GM18508 (cell line): Measurements from ENCODE around the gene TRPM4.
"Not testable (repeated sequence)": the region's sequence is repeated elsewhere in the genome, so short reads cannot be mapped to it uniquely, and the experiment has no call there.

ENCODE experiments used
- ATAC-seq: cut with Tn5 transposase; IDR thresholded peaks from one replicate; pipeline ENCODE4 v1.9.1; 2021; ENCODE audit warnings: moderate number of reproducible peaks; ENCODE audit not compliant: insufficient read depth, unreplicated experiment

The TRPM4 gene

DNA sequence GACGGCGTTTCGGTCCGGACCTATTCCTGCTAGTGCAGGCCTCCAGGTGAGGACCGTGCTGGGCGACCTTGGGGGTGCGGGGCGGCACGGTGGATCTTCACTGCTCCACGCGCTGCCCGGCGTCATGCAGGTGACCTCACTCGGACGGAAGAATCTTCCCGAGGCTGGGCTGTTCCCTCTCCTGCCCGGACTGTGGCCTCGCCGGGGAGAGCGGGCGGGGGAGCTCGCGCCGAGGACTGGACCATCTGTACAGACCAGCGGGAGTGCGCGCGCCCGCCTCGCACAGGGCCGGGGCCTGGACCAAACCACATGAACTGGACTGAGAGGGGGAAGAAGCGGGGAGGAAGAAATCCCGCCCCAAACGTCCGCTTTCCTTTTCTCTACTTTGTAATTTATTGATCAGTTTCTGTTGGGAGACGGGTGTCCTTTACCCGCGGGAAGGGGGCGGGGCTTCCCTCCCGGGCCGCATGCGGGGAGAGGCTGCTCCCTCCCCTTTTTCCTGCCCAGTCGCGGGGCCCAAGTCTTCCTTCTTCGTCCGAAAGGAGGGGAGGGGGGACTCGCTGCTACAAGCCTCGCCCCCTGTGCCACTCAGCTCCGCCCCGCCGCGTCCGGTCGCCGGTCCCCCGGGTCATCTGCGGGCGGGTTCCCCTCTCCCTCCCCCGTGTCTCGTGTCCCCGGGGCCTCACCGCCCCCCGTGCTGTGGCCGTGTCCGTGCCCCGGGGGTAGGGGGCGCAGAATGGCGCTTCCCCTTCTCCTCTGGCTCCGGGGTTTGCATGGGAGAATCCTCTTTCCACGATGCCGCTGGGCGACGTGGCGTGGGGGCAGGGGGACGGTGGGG is 7.3 kb upstream of the TRPM4 start:
- no peak for ATAC-seq

GRCh38 chr19:49150944-49151243 is 6.7 kb upstream of the TRPM4 start:
- ATAC-seq: no peak

DNA sequence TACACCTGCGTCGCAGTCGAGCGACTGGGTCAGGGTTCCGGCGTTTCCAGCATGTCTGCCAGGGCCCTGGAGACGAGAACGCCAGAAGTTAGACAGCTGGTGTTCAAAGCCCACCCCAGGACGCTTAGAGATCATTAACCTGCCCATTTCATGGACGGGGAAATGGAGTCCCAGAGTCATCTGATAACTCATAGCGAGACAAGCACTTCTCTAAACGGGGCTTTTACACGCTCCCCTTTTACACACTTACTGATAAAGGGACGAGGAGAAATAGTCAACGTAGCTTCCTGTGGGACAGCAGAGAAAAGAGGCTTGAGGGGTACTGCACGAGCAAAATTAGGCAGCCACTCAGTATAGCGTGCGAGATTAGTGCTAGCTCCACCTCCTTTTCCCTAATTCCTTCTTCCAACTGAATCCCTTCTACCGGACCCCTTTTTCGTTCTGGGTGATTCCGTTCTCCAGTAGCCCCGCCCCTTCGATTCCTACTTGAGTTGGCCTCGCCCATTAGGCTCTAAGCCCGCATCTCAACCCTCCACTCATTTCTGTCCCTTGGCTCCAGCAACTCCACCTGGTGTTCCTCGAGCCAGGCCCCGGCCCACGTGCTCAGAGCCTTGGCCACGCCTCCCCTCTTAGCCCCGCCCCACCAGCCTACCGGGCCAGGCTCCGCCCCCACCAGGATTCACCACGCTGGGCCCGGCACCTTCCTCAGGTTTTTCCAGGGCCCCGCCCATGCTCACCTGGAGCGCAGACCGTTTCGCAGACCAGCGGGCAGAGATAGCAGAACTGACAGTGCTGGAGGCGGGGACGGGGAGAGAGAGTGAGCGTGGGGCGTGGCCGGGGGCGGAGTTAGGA is 6.1 kb upstream of the TRPM4 start:
- no peak for ATAC-seq

GRCh38 chr19:49152119-49152550 is 5.5 kb upstream of the TRPM4 start:
- ATAC-seq: no peak

DNA sequence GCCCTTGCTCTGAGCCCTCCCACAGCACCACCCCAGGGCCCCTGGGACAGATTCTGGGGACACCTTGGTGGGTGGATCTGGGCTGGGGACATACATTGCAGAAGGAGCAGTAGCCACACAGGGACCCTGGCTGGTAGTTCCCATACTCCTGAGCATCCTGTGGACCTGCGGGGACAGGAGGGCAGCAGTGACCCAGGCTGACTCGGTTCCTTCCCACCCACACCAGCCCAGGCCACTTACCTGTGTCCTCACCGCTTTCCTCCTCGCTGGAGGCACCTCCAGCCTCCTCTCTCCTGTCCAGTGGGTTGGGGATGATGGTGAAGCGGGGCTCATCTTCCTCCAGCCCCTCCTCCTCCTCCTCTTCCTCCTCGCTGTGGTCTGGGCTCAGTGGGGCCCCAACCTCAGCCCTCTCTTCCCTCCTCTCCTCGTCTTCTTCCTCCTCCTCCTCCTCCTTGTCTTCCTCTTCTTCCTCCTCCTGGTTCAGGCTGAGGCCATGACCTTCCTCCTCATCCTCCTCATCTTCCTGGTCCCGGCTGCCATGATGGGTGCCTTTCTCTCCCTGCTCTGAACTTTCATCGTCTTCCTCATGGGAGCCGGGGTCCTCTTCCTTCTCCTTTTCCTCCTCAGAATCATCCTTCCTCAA is 4.3 kb upstream of the TRPM4 start:
- no peak for ATAC-seq

- ATAC-seq: no peak
These were observed 3.3 kb upstream of the TRPM4 start for GRCh38 chr19:49154279-49154678.

- ATAC-seq: no peak
These were observed 2.4 kb upstream of the TRPM4 start, which contains the start of gene HRC for GRCh38 chr19:49155005-49155819. Gene HRC, minus strand, starts transcription at chr19:49155396. Its CDS starts 159 bp downstream, at chr19:49155237.

- no peak for ATAC-seq
These were observed 1.7 kb upstream of the TRPM4 start for GRCh38 chr19:49155820-49156346.

- no peak for ATAC-seq
These were observed 3.0 kb downstream of the TRPM4 start for GRCh38 chr19:49160450-49161189.

DNA sequence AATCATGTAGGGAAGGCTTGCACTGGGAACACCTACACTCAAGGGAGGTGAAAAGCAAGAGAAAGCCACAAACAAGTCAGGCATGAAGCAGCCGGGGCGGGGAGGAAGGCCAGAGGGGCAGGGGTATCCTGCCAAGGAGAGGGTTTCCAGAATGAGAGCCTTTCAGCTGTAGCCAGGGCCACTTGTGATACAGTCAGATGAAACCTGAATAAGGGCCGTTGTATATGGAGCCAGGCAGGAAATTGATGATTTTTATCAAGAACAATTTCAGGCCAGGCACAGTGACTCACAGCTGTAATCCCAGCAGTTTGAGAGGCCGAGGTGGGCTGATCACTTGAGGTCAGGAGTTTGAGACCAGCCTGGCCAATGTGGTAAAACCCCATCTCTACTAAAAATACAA is 4.4 kb downstream of the TRPM4 start:
- ATAC-seq: no peak

DNA sequence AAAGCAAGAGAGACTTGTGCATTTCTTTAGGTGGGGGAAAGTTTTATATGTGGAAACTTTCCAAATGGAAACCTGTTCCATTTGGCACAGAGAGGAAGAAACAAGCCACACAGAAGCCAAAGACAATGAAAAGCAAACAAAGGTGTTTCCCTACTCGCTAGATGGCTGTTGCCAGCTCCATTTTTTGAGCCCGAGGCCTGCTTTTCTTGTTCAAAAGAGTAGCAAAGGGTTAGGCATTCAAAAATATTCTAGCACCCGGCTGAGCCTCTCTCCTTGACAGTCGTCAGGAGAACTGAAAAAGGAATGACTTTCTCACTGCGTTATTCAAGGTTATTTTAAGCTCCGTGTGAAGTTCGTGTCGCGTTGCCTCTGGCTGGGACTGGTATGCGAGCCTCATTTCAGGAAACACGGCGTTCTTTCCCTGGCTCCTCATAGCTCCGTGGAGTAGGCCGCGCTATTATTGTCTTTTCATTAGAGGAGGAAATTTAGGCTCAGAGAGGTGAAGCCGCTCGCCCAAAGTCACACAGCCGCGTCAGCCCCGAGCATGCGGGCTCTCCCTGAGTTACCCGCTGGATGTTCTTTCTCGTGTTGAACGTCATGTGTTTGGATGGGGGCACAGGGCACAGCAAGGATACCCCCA is 7.6 kb downstream of the TRPM4 start:
- ATAC-seq: no peak

GRCh38 chr19:49165865-49166301 is 8.3 kb downstream of the TRPM4 start:
- ATAC-seq: no peak

DNA sequence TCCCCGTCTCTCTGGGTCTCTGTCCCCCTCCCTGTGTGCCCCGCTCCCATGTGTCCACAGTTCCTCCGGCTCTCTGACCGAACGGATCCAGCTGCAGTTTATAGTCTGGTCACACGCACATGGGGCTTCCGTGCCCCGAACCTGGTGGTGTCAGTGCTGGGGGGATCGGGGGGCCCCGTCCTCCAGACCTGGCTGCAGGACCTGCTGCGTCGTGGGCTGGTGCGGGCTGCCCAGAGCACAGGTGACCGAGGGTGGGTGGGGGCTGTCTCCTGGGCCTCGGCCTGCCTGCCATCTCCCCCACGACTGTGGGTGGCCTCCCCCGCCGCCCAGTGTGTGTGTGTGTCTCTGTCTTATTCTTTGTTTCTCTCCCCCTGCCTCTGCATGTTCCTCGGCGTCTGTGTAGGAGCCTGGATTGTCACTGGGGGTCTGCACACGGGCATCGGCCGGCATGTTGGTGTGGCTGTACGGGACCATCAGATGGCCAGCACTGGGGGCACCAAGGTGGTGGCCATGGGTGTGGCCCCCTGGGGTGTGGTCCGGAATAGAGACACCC is 10.3 kb downstream of the TRPM4 start:
- ATAC-seq: no peak

DNA sequence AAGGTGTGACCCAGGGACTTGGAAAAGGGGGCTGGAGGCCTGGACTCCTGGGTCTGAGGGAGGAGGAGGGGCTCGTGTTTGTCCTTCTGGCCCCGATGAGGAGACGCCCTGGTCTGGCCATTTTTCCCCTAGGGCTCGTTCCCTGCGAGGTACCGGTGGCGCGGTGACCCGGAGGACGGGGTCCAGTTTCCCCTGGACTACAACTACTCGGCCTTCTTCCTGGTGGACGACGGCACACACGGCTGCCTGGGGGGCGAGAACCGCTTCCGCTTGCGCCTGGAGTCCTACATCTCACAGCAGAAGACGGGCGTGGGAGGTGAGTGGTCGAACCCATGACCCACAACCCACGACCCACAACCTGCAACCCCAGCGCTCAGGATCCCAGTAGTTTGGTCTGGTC is 10.8 kb downstream of the TRPM4 start:
- ATAC-seq: no peak

GRCh38 chr19:49173198-49173597 is 15.6 kb downstream of the TRPM4 start:
- ATAC-seq: no peak

DNA sequence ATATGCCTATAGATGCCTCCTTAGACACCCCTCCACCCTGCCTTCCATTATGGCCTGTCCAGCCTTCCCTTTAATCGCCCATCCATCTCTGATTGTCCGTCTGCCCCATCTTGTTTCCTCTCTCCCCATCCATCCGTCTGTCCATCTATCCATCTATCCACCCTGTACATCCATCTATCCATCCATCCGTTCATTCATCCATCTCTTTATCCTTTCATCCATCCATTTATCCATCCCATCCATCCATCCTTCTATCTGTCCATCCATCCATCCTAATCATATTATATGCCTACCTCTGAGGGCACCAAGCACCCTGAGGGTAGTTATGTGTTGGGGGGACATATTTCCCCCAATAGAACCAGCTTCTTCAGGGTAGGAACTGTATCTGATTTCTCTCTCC is 23.1 kb downstream of the TRPM4 start:
- no peak for ATAC-seq

DNA sequence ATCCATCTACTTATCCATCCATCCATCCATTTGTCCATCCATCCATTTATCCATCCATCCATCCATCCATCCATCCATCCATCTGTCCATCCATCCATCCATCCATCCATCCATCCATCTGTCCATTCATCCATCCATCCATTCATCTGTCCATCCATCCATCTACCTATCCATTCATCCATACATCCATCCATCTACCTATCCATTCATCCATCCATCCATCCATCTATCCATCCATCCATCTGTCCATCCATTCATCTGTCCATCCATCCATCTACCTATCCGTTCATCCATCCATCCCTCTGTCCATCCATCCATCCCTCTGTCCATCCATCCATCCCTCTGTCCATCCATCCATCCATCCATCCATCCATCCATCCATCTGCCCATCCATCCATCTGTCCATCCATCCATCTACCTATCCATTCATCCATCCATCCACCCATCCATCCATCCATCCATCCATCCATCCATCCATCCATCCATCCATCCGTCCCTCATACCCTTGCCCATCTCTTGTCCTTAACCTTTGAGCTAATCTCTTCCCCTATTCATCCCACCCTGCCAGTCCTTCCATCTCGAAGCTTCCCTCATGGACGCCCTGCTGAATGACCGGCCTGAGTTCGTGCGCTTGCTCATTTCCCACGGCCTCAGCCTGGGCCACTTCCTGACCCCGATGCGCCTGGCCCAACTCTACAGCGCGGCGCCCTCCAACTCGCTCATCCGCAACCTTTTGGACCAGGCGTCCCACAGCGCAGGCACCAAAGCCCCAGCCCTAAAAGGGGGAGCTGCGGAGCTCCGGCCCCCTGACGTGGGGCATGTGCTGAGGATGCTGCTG is 24.6 kb downstream of the TRPM4 start:
- not testable (repeated sequence) for ATAC-seq
